GM18870 (cell line): ENCODE results near the gene CBLN3.

Experiments used
- ATAC-seq: cut with Tn5 transposase; IDR thresholded peaks from one replicate; pipeline ENCODE4 v1.9.1; 2021; ENCODE audit warnings: moderate library complexity; ENCODE audit not compliant: unreplicated experiment

Gene CBLN3

DNA sequence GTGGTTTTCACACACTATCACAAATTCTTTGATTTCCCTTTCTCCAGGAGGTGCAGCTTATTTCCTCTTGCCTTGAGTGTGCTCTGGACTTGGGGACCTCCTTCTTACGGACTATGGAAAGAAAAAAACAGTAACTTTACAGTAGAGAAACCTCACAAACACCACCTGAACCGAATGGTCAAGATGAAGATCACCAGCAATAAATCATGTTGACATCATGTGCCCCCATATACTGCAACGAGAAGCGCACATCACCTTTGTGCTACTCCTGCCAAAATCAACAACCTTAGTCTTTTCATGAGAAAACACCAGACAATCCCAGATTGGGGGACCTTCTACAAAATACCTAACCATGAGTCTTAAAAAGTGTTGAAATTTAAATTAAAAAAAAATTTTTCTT, 43.9 kb downstream of the CBLN3 start:
- no peak for ATAC-seq

DNA sequence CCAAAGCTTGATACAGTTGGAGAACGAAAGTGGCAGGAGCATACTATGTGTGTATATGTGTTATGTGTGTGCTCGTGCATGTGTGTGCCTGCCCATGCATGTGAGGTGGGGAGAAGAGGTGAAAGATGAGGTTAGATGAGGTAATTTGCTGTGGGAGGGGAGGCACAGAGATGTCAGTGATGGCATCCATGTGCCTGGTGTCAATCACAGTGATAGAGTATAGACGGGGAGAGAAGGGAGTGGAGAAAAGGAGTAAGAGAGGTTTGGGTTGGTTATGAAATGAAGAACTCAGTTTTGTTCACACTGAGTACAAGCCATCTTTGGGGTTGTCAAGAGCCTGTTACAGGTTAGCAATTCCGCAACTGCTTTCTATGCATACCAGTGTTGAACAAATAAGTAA, 45.3 kb downstream of the CBLN3 start:
- no peak for ATAC-seq

DNA sequence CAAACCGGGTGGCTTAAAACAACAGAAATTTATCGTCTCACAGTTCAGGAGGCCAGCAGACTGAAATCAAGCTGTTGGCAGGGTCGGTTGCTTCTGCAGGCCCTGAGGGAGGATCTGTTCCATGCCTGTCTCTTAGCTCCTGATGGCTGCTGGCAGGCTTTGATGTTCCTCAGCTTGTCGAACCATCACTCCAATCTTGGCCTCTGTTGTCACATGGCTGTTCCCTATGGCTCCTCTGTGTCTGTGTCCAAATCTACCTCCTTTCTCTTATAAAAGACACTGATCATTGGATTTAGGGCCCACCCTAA, 47.5 kb downstream of the CBLN3 start:
- ATAC-seq, result no peak

DNA sequence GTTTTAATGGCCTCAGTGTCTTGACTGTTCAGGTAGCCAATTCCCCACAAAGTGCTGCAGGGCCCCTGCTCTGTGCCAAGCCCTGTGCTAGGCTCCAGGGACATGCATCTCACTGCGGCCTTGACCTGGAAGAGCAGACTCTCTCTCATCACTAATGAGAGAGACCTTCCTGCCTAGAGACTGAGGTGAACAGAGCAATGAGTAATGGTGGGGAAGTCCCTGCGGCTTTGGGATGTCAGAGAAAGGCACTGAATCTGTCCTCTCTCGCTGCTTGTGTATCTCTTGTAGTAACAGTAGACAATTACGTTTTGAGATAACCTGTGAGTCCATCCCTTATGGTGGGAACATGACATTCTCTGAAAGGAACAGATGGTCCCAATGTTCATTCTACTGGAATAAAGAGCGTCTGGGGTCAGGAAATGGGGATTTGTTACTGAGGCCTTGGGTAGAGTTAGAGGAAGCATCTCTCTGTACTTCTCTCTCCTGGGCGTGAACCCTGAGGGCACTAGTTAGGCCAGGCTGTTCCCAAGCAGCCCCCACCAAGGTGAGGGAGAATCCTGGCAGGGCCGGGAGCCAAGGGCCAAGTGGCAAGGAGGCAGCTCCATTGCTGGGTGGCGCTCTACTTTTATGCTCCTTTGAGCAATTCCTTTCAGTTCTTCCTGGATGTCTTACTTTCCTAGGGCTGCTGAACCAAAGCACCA, 48.0 kb downstream of the CBLN3 start:
- no peak for ATAC-seq

DNA sequence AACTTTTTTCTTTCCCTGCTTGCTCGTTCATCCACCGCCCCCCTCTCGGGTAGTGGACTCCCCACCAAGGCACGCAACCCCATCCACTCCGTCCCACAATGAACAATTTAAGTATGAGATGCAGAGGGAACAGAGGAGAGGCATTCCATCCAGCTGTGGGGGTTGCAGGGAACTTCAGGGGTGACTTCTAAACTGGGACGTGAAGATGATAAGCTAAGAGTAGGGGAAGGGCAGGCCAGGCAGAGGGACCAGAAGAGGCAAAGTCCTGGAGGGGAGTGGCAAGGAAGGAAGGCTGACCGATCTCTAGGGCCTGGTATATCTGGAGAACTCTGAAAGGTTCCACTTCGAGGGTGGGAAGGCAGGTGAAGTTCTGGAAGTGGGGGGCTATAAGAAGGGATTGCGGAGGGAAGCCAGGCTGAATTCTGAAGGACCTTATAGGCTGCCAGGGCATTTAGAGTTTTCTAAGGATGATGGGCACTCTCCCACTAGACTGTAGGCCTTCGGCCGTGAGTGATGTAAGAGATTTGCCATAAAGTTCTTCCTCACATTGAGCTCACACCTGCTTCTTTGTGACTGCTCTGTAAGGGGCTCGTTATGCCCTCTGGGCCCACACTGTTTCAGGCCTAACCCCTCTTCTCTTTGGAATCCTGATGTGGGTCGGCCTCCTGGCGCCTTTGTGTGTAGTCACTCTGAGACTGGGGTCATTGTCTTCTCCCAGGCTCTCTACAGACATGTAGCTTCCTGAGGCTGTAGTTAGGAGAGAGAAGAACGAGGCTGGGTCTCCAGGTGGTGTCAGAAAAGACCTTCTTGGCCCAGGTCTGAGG, 49.3 kb downstream of the CBLN3 start:
- ATAC-seq, result no peak

DNA sequence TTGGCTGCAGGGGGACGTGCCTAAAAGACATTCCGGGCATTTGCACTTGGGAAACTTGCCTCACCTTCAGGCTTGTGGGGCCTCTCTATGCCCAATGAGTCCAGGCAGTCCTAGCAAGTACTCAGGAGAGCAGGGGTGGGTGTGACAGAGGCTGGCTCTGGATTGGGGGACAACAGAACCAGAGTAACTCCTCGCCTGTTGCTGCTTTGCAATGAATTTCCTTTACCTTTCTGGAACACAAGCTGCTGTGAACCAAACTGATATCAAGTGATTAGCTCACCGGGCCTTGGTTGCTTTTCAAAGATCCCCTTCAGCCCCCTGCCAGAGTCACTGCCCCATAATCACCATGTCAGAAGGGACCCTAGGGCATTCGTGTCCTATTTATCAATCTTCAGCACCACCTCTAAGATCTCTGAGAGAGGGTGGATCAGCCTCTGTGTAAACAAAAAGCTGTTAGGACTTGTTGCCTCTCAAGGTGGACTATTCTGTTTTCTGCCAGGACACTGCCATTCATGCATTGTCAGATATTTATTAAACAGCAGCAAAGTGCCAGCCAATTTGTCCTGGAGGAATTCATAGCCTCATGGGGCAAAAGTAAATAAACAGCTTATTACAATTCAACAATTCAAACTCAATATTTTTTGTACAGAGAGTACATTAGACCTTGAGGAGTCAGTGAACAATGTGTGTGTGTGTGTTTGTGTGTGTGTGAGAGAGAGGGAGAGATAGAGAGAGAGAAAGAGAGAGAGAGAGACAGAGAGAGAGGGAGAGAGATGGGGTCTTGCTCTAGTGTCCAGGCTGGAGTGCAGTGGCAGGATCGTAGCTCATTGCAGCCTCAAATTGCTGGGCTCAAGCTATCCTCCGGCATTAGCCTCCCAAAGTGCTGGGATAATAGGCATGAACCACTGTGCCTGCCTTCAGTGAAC, 50.2 kb downstream of the CBLN3 start:
- ATAC-seq, result no peak

DNA sequence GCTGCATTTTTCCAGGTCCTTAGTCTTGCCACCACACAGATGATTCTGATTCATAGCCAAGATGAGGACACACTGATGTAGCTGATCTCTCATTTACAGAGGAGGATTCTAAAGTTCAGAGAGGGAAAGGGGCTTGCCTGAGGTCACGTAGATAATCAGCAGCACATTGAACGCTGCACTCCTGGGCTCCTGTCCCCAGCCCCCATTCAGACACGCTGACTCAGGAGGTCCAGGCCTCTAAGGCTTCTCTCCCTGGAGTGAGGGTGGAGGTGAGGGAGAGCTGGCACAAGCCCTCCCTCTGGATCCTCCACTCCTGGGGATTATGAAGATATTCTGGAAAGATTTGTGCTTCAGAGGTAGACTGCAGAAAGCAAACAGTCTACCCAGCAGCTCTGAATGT, 51.1 kb downstream of the CBLN3 start:
- ATAC-seq, result no peak

DNA sequence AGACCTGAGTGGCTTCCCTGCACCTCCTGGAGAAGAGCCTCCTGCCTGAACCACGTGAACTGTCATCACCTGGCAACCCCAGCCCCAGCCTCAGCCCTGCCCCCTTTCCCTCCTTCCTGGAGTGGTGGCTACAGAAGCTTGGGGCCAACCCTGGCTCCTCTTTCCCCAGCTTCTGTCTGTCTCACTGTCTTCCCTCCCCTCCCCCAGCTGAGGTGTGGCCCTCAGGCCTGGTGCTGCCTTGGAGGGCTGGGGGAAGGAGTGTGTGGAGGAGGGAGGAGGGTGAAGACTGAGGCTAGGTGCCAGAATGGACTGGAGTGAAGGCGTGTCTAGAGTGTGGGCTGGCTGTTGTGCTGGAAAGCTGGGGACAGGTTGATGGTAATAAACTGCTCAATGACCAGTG, 51.8 kb downstream of the CBLN3 start:
- no peak for ATAC-seq

DNA sequence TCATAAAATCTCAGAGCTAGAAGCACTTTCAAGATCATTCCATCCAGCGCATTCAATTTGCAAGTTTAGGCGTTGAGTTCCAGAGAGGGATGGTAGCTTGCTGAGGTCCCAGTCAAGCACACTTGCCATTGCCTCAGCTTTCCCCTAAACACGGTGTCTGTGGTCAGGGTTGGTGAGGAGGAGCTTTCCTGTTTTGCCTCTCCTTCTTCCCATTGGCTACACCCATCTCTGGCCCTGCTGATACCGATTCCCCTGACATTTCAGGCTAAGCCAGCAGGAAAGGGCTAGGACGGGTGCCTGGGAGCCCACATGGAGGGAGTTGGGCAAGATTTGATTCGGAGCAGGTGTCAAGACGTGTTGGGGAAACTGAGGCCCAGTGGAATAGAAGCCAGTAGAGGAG, 52.3 kb downstream of the CBLN3 start:
- no peak for ATAC-seq
